ENCODE results near the gene G0S2.

G0S2 gene

DNA sequence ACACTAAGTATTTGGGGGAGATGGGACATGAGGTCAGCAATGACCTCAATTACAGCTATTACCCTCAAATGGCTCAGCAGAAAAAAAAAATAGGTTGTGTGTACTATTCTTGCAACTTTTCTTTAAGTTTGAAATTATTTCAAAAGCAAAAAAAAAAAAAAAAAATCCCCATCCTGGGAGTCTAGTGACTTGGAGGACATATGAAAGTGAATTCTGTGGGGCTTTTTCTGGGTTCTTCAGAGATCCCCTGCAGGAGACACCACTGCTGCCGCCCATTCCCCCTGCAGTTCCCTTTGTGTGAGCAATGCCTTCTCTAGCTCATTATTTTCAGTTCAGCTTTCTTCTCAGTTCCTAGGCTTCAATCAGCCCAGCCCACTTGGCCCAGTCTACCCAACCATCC is 46.1 kb downstream of the G0S2 start:
- DNase-seq = no peak

- DNase-seq = no peak
Observed at GRCh38 chr1:209723265-209723664, 48.1 kb downstream of the G0S2 start.

DNA sequence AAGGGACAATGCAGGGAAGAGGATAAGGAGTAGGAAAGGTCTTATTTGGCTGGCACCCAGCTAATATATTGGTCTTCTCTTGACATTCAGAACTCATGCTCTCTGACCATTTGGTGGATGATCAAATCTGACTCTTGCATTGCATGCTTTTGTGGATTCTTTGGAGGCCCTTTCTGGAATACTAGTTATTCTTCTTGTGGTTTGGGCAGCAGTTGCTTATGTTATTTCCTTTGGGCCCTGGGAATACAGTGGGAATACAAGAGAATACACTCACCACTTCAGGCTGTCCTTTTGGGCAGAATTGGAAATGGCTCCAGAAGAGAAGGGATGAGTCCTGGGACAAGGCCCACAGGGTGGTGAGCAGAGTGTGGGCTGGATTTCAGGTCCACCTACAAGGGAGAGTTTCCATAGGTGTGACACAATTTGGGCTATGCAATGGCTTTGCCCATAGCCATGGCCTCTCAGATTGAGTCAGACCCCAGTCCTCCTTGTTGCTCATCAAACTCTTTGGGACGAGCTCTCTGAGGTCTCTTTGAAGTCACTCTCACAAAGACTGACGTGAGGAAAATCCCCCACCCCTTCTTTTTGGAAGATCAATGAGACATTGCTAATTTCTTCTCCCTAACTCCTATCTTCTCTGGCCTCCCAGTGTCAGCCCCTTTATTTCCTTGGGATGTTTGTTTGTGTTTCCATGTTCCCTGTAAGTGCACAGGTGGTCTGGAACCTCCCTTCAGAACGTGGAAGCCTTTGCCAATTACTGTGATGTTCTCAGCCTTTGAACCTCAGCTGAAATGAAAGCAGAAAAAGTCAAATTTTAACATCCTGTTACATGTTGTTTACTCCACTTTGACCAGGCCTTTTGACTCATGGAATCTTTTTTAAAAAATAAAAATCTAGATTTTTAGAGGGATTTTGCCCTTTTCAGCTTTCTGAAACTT is 48.8 kb downstream of the G0S2 start:
- DNase-seq = peak; percentile 14

Measured in activated CD8-positive, alpha-beta memory T cell treated with anti-CD3 and anti-CD28 coated beads, Interleukin-2, amount 50 U/mL, for 4 hours (primary cell).